HG03460 (cell line): ENCODE measurements around the gene CORO7.

Source experiments
- ATAC-seq: cut with Tn5 transposase; IDR thresholded peaks from one replicate; pipeline ENCODE4 v1.9.1; 2021; ENCODE audit not compliant: unreplicated experiment

Gene CORO7

DNA sequence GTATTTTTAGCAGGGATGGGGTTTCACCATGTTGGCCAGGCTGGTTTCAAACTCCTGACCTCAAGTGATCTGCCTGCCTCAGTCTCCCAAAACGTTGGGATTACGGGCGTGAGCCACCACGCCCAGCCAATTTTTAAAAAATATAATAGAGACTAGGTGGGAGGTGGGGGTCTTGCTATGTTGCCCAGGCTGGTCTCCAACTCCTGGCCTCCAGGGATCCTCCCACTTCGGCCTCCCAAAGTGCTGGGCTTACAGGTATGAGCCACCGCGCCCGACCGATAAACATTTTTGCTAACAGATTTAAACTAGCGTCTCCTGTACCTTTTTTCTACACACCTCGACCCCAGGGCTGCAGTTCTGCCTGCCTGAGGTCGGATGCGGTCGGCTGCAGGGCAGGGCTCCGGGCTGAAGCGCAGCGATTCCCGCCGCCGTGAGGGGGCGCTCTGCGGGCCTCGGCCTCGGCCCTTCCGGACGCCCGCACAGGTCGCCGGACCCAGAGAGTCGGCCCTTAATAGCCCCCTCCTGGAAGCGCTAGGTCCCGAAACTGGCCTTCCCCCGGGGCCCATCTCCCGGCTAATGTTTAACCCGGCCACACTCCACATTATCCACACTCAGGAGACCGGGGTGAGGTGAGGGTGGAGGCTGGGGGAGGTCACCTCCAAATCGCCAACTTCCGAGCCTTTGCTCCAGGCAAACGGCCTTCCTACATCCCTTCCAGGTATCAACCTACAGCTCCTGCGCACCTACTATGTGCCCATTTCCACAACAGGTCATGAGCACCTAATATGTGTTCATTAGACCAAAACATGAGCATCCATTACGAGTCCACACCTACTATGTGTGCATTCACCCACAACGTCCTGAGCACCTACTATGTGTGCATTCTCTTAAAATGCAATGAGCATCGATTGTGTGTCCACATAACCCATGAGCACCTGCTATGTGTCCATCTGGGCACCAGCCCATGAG, 102.5 kb downstream of the CORO7 start:
- peak; percentile 35 for ATAC-seq

GRCh38 chr16:4309833-4310266, 106.5 kb downstream of the CORO7 start:
- ATAC-seq, result no peak

- ATAC-seq, result no peak
Observed at GRCh38 chr16:4309102-4309832, 107.1 kb downstream of the CORO7 start.

DNA sequence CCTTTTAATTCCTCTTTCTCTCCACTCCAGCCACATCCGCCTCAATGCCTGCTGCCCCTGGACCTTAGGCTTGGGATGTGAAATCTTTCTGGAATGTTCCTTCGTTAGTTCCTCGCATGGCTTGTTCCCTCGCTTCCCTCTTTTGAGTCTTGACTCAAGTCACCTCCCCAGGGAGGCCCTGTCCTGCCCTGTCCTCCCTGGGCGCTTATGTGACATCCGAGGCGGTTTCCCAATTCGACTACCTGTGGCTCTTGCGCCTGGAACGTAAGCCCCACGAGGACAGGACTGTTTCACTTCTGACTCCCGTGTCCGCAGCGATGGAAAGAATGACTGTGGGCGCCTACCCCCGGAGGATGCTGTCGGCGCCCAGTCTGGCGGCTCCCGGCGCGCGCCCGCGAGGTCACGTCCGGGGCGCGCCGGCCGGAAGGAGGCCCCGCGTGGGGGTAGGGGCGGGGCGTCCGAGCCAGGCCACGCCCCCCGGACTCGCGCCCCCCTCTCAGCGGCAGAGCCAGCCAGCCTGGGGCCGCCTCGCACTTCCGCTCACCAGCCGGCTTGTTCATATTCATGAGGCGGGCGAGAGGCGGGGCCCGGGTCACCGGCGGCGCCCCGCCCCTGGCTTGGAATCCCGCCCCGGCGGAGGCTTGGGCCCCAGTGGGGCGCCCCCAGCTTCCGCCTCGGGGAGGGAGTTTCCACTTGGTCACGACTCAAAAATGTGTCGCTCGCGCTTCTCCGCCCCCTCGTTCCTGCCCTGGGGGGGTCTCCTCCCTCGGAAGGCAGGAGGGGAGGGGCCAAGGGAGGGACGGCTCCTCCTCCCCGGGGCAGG, 109.0 kb downstream of the CORO7 start:
- ATAC-seq, result peak; percentile 88

DNA sequence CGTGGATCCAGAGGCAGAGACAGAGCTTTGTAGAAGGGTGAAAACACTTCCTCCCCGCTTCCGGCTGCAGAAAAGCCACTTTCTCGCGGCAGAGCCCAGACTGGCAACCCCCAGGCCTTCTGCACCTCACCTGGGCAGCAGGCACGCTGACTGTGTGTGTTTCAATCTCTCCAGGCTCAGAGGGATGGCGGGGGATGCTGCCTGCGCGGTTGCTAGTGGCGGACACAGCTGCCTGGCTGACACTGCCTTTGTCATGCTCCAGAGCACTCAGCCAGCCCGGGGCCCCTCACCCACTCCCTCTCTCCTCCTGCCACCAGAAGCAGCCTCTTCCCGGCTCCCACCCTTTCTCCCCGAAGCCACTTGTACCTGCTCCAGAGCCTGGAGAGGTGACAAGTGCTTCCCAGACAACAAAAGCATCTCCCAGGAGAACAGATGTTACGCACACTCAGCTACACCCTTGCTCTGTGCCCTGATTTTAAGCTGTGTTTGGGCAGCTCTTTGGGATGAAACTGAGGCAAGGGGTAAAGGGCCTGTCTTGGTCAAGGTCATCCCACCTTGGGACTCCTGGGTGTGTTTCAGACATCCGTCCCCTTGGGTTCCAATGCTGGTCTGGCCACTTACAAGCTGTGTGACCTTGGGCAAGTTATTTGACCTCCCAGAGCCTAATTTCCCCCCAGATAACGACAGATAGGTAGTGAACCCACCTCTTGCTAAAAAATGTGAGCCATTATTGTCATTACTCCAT, 109.8 kb downstream of the CORO7 start:
- no peak for ATAC-seq
